Thyroid gland (tissue), 4 donors: Measurements from ENCODE around the gene PRR14.

ENCODE experiments used
- POLR2A ChIP-seq, 2 donors: fragments of 450-650 bp; IDR thresholded peaks; one replicate each; pipeline ENCODE4 v1.6.1; 2017; ENCODE audit warnings: antibody characterized with exemption in 2 of 2, mild to moderate bottlenecking in 2 of 2, moderate library complexity in 1 of 2
- TF ChIP-seq, protein P1 (sequence below), 6 experiments: fragments of 200-600 bp in 3 of 6; fragments of 450-650 bp in 3 of 6; sonication (generic) in 3 of 6; IDR thresholded peaks; one replicate each; pipeline ENCODE4 v1.5.1; 2016 to 2019; ENCODE audit warnings: antibody characterized with exemption in 6 of 6, mild to moderate bottlenecking in 2 of 6, inconsistent platforms in 1 of 6, moderate library complexity in 1 of 6

DNA sequence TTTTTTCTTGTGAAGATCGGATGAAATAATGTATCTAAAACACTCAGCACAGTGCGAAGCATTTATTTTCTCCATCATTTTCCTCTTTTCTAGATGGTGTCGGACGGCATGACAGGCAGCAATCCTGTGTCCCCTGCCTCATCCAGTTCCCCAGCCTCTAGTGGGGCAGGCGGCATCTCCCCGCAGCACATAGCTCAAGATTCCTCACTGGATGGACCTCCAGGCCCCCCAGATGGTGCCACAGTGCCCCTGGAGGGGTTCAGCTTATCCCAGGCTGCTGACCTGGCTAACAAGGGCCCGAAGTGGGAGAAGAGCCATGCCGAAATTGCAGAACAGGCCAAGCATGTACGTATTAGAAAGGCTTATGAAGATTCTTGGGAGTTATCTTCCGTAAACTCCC is 53.2 kb downstream of the PRR14 start:
- no peak for TF ChIP-seq POLR2A (IDR thresholded peaks at IDR 0.05)
- TF ChIP-seq, protein P1, sequence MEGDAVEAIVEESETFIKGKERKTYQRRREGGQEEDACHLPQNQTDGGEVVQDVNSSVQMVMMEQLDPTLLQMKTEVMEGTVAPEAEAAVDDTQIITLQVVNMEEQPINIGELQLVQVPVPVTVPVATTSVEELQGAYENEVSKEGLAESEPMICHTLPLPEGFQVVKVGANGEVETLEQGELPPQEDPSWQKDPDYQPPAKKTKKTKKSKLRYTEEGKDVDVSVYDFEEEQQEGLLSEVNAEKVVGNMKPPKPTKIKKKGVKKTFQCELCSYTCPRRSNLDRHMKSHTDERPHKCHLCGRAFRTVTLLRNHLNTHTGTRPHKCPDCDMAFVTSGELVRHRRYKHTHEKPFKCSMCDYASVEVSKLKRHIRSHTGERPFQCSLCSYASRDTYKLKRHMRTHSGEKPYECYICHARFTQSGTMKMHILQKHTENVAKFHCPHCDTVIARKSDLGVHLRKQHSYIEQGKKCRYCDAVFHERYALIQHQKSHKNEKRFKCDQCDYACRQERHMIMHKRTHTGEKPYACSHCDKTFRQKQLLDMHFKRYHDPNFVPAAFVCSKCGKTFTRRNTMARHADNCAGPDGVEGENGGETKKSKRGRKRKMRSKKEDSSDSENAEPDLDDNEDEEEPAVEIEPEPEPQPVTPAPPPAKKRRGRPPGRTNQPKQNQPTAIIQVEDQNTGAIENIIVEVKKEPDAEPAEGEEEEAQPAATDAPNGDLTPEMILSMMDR (IDR thresholded peaks at IDR 0.05): no peak
